Memory B cell (primary cell): ENCODE results near the gene MPDZ.
"Not testable (repeated sequence)": the region's sequence is repeated elsewhere in the genome, so short reads cannot be mapped to it uniquely, and the experiment has no call there.

ENCODE experiments used
- ATAC-seq: fragments of 150-1000 bp; cut with Tn5 transposase; 2 replicates; pipeline ENCODE4 v1.10.0; 2021; ENCODE audit warnings: low read depth, mild to moderate bottlenecking, moderate library complexity
- DNase-seq, 2 donors: peaks; one replicate each; pipeline ENCODE4 v3.0.0; 2022; ENCODE audit warnings: low spot score in 2 of 2
- H3K27ac Mint-ChIP-seq: one replicate; pipeline ENCODE4 v1.8.0; 2022; ENCODE audit warnings: mild to moderate bottlenecking, moderate library complexity, mixed read lengths
- H3K27me3 Mint-ChIP-seq: one replicate; pipeline ENCODE4 v1.8.0; 2022; ENCODE audit warnings: mixed read lengths
- H3K36me3 Mint-ChIP-seq: one replicate; pipeline ENCODE4 v1.8.0; 2022; ENCODE audit warnings: mild to moderate bottlenecking, mixed read lengths
- H3K4me1 Mint-ChIP-seq: one replicate; pipeline ENCODE4 v1.8.0; 2022; ENCODE audit warnings: mixed read lengths
- H3K4me3 Mint-ChIP-seq: one replicate; pipeline ENCODE4 v1.8.0; 2022; ENCODE audit warnings: mild to moderate bottlenecking, moderate library complexity, mixed read lengths
- H3K9me3 Mint-ChIP-seq: one replicate; pipeline ENCODE4 v1.8.0; 2022; ENCODE audit warnings: mixed read lengths

MPDZ gene

GRCh38 chr9:13228431-13228830 lies 51.1 kb downstream of the MPDZ start:
- DNase-seq (no peak), ATAC-seq (no peak)
- no peaks in the 10 kb centered on the region for H3K36me3 Mint-ChIP-seq
- H3K27me3 Mint-ChIP-seq = no peaks in the 10 kb centered on the region
- H3K27ac Mint-ChIP-seq = no peak overlapping the region
- no peaks in the 10 kb centered on the region for H3K4me1 Mint-ChIP-seq
- H3K9me3 Mint-ChIP-seq = peaks cover 4% of the 10 kb centered on the region
- H3K4me3 Mint-ChIP-seq = no peak overlapping the region

GRCh38 chr9:13224366-13224765 lies 55.1 kb downstream of the MPDZ start:
- no peak for ATAC-seq
- no peaks in the 10 kb centered on the region for H3K9me3 Mint-ChIP-seq
- no peak for DNase-seq
- H3K4me1 Mint-ChIP-seq = no peaks in the 10 kb centered on the region
- no peak overlapping the region for H3K27ac Mint-ChIP-seq
- no peaks in the 10 kb centered on the region for H3K36me3 Mint-ChIP-seq
- H3K4me3 Mint-ChIP-seq = no peak overlapping the region
- no peaks in the 10 kb centered on the region for H3K27me3 Mint-ChIP-seq

GRCh38 chr9:13222733-13223132 lies 56.8 kb downstream of the MPDZ start:
- H3K4me1 Mint-ChIP-seq, H3K4me3 Mint-ChIP-seq, H3K27me3 Mint-ChIP-seq, ATAC-seq, H3K36me3 Mint-ChIP-seq, DNase-seq, H3K9me3 Mint-ChIP-seq, H3K27ac Mint-ChIP-seq: not testable (repeated sequence)

DNA sequence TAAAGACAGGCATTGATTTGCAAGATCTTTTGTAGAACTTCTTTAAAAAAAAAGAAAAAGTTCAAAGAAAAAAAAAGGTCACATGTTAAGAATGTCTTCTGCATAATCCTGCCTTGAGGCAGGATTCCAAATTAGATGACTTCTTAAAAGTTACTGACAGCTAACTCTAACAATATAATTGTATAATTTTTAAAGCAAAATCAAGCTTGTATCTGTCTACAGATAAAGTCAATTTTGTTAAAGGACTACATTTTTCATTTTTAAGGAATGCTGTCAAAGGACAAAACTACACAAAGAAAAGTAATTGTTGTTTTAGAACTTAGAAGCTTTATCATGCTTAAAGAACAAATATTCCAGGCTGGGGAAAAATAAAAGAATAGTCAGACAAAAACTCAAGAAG lies 57.8 kb downstream of the MPDZ start:
- Mint-ChIP-seq H3K9me3 (no peaks in the 10 kb centered on the region), H3K27me3 (no peaks in the 10 kb centered on the region), H3K36me3 (no peaks in the 10 kb centered on the region), H3K27ac (no peak overlapping the region), H3K4me3 (no peak overlapping the region), H3K4me1 (no peaks in the 10 kb centered on the region)
- ATAC-seq (no peak), DNase-seq (no peak)

DNA sequence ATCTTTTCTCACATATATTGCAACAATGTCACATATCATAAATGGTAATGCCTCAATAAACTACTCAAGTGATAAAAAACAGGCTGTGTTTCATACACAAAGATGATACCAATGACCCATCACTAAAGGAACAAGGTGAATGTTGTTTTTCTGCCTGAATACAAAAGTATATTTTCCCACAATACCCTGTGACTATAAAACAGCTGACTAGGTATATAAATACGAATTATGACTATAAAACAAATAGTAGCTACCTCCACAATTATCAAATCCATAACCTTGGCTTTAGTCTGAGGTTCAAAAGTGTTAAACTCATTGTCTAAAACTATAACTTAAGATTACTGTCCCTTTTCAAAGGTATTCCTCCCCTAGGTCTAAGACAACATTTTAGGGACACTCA lies 58.7 kb downstream of the MPDZ start:
- Mint-ChIP-seq H3K4me1 (no peaks in the 10 kb centered on the region), H3K4me3 (no peak overlapping the region), H3K27ac (no peak overlapping the region), H3K27me3 (no peaks in the 10 kb centered on the region), H3K36me3 (no peaks in the 10 kb centered on the region), H3K9me3 (no peaks in the 10 kb centered on the region)
- ATAC-seq (no peak), DNase-seq (no peak)

DNA sequence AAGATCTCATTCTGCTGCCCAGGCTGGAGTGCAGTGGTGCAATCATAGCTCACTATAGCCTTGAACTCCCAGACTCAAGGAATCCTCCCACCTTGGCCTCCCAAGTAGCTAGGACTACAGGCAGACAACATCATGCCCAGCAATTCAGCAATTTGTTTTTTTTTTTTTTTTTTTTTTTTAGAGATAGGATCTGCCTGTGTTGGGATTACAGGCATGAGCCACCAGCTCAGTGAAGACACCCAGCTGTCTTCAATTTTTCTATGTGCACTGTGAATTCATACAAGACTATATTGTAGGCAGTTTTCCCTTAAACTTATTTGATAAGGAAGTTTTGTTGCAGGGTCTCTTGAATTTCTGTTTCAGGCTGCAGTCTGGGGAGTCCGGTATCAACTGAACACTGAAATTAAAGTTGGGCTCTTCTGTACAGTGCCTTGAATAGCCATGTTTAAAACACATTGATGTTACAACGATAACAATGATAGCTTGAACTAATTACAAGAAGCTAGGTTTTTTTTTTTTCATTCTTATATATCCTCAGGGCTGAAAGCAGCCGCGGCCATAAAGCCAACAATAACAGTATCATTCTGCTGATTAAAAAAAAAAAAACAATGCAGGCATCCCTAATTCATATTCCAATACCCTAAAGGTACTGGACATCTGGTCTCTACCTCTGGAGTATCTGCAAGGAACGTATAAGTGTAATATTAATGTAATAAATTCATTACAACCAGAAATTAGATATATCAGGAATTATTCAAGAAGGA lies 63.5 kb downstream of the MPDZ start:
- H3K9me3 Mint-ChIP-seq = no peaks in the 10 kb centered on the region
- H3K27me3 Mint-ChIP-seq = no peaks in the 10 kb centered on the region
- no peak for ATAC-seq
- H3K36me3 Mint-ChIP-seq = no peaks in the 10 kb centered on the region
- no peaks in the 10 kb centered on the region for H3K4me1 Mint-ChIP-seq
- H3K27ac Mint-ChIP-seq = no peak overlapping the region
- DNase-seq = no peak
- H3K4me3 Mint-ChIP-seq = no peak overlapping the region

DNA sequence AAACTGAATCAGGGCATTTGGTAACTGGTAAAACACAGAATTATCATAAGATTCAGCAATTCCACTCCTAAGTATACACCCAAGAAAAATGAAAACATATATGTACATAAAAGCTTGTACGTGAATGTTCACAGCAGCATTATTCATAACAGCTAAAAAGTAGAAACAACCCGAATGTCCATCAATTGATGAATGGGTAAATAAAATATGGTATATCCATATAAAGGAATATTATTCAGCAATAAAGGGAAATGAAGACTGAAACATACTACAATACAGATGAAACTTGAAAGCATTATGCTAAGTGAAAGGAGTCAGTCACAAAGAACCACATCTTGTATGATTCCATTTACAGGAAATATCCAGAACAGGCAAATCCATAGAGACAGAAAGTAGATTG lies 65.5 kb downstream of the MPDZ start:
- Mint-ChIP-seq H3K9me3 (no peaks in the 10 kb centered on the region), H3K4me1 (no peaks in the 10 kb centered on the region), H3K36me3 (no peaks in the 10 kb centered on the region), H3K4me3 (no peak overlapping the region), H3K27ac (no peak overlapping the region), H3K27me3 (no peaks in the 10 kb centered on the region)
- DNase-seq = no peak
- no peak for ATAC-seq

GRCh38 chr9:13213337-13213736 lies 66.2 kb downstream of the MPDZ start:
- no peak overlapping the region for H3K4me3 Mint-ChIP-seq
- H3K36me3 Mint-ChIP-seq = no peaks in the 10 kb centered on the region
- H3K9me3 Mint-ChIP-seq = no peaks in the 10 kb centered on the region
- DNase-seq (no peak), ATAC-seq (no peak)
- no peaks in the 10 kb centered on the region for H3K27me3 Mint-ChIP-seq
- no peaks in the 10 kb centered on the region for H3K4me1 Mint-ChIP-seq
- H3K27ac Mint-ChIP-seq = no peak overlapping the region

DNA sequence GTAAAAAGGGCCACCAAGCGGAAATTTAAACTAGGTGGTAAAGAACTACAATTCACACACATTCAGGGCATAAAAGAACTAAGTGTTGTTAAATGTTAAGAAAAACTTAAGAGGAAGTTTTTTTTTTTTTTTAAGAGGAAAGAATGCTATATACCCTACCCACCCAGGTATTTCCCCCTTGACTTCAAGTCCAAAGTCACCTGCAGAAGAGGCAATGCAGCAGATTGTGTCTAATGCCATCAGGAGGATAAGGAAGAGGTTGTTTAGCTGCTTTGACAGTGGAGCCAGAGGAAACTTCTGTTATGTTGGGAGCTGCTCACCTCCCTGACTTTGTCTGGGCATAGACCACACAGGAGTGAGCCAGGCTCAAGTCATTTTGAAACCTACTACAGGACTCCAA lies 69.2 kb downstream of the MPDZ start:
- DNase-seq (no peak), ATAC-seq (no peak)
- Mint-ChIP-seq H3K36me3 (no peaks in the 10 kb centered on the region), H3K27me3 (no peaks in the 10 kb centered on the region), H3K9me3 (no peaks in the 10 kb centered on the region), H3K4me3 (no peak overlapping the region), H3K27ac (no peak overlapping the region), H3K4me1 (no peaks in the 10 kb centered on the region)

DNA sequence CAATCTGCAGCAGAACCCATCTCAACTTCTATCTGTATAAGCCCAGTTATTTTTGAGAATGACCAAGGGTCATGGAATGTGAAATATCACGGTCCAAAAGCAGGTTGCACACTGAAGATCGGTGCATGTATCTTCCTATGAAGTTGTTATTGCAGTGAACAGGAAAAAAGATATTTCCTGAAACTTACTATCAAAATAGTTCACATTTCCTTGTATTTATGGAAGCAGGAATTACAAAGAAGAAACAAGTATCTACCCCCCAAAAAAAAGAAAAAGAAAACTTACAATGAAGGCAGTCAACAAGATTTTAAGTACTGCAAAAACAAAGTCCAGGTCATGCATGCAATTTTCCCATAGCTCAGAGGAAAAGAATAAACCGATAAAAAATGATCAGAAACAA lies 70.0 kb downstream of the MPDZ start:
- no peak overlapping the region for H3K4me3 Mint-ChIP-seq

DNA sequence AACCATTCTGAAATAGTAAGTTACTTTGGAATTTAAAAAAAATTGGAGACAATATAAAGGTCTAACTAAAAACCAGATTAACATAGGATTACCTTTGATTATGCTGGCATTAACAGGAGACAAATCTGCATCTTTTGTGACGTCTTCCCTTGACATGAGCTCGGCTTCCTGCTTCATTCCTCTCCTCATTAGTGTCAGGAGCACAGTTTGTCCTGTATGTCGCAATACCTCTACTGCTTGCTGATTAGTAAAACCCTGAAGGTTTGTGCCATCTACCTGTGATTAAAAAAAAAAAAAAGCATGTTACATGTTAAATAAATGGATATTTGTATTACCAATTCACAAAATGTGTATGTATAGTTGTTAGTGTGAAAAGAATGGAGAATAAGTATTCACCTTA lies 73.7 kb downstream of the MPDZ start:
- Mint-ChIP-seq H3K9me3 (no peaks in the 10 kb centered on the region), H3K27ac (no peak overlapping the region), H3K27me3 (no peaks in the 10 kb centered on the region), H3K4me3 (no peak overlapping the region), H3K36me3 (no peaks in the 10 kb centered on the region), H3K4me1 (no peaks in the 10 kb centered on the region)
- no peak for DNase-seq
- no peak for ATAC-seq

More for the DNA sequence above, 70.0 kb downstream of the MPDZ start:
- ATAC-seq = no peak
- Mint-ChIP-seq H3K4me1 (no peaks in the 10 kb centered on the region), H3K27ac (no peak overlapping the region), H3K9me3 (no peaks in the 10 kb centered on the region), H3K36me3 (no peaks in the 10 kb centered on the region), H3K27me3 (no peaks in the 10 kb centered on the region)
- DNase-seq = no peak

GRCh38 chr9:13190040-13190439 lies 89.5 kb downstream of the MPDZ start:
- H3K4me3 Mint-ChIP-seq = no peak overlapping the region
- H3K4me1 Mint-ChIP-seq = no peaks in the 10 kb centered on the region
- no peak for ATAC-seq
- H3K9me3 Mint-ChIP-seq = peaks cover 1% of the 10 kb centered on the region
- H3K27ac Mint-ChIP-seq = no peak overlapping the region
- no peaks in the 10 kb centered on the region for H3K27me3 Mint-ChIP-seq
- DNase-seq = no peak
- no peaks in the 10 kb centered on the region for H3K36me3 Mint-ChIP-seq

GRCh38 chr9:13189362-13189761 lies 90.1 kb downstream of the MPDZ start:
- Mint-ChIP-seq H3K27ac (no peak overlapping the region), H3K27me3 (no peaks in the 10 kb centered on the region), H3K9me3 (peaks cover 1% of the 10 kb centered on the region), H3K4me1 (no peaks in the 10 kb centered on the region), H3K36me3 (no peaks in the 10 kb centered on the region), H3K4me3 (no peak overlapping the region)
- DNase-seq (no peak), ATAC-seq (no peak)

DNA sequence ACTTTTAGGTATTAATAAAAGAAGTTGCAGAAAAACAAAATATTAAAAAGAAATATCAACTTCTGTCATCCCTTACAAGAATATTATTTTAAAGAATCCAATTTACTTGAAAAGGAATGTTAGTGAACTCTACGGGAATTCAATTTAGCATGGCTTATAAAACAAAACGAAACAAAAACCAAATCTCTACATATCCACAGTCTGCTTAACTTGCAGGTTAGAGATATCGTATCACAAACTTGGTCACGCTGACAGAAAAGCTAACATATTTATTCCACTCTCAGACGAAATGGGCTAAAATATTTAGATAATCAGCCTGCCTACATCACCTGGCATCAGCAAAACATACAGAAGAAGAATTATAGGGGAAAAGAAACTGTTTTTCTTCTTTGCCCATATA lies 92.7 kb downstream of the MPDZ start:
- H3K4me1 Mint-ChIP-seq = no peaks in the 10 kb centered on the region
- H3K36me3 Mint-ChIP-seq = no peaks in the 10 kb centered on the region
- no peak overlapping the region for H3K4me3 Mint-ChIP-seq
- no peak overlapping the region for H3K27ac Mint-ChIP-seq
- no peaks in the 10 kb centered on the region for H3K27me3 Mint-ChIP-seq
- no peak for DNase-seq
- ATAC-seq = no peak
- peaks cover 1% of the 10 kb centered on the region for H3K9me3 Mint-ChIP-seq

GRCh38 chr9:13186091-13186490 lies 93.4 kb downstream of the MPDZ start:
- no peaks in the 10 kb centered on the region for H3K27me3 Mint-ChIP-seq
- H3K9me3 Mint-ChIP-seq = peaks cover 1% of the 10 kb centered on the region
- H3K4me3 Mint-ChIP-seq = no peak overlapping the region
- DNase-seq (no peak), ATAC-seq (no peak)
- no peaks in the 10 kb centered on the region for H3K36me3 Mint-ChIP-seq
- no peaks in the 10 kb centered on the region for H3K4me1 Mint-ChIP-seq
- H3K27ac Mint-ChIP-seq = no peak overlapping the region
